Endometrium (tissue), 2 donors: Measurements from ENCODE around the gene NLRP7.
"Not testable (repeated sequence)": the region's sequence is repeated elsewhere in the genome, so short reads cannot be mapped to it uniquely, and the experiment has no call there.

Experiments
- FAIRE-seq: peaks from 2 replicates; lab custom pipeline; 2012; peaks lifted over from hg19 to GRCh38; lab: Jason Lieb, UNC
- donor health status: control.
- donor health status: control.

NLRP7 gene

DNA sequence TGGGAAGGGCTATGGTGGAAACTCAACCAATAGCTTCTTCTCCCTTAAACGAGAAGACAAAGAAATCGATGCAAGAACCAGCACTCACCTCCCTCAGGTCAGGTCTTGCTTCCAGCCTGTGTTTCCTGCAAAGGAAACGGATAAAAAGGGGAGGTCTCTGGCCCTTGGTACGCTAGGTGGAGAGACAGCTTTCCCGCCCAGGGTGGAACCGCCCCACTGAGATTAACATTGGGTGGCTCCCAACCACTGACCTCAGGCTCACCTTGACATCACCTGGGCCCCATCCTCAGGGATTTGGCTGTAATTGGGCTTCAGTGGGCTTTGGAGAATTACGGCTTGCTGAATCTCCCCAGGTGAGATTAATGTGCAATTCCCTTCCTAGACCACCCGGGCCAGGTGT lies at the start of gene NLRP7:
NLRP7 (minus strand) TSS at position 150 of the 400 bp plus-strand sequence.
- FAIRE-seq = no peak

DNA sequence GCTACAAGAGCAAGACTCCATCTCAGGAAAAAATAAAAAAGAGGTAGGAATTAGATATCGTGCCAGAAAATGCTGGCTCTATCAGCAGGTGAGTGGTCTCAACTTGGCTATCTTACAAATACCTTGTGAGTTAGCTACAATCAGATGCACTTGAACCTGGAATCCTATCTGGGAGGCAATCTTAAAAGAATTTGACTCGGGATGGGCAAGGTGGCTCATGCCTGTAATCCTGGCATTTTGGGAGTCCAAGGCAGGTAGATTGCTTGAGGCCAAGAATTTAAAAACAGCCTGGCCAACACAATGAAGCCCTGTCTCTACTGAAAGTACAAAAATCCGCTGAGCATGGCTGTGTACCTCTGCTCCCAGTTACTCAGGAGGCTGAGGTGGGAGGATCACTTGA lies 48.2 kb upstream of the NLRP7 start:
- FAIRE-seq = no peak

DNA sequence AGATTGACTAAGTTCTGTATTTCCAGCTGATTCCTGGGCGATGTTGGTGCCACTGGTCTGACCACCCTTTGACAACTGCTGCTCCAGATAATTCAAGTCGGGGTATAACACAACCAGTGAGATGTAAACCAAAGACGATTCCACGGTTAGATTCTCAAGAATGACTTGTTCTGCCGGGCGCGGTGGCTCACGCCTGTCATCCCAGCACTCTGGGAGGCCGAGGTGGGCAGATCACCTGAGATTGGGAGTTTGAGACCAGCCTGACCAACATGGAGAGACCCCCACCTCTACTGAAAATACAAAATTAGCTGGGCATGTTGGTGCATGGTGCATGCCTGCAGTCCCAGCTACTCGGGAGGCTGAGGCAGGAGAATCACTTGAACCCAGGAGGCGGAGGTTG lies 42.2 kb upstream of the NLRP7 start:
- FAIRE-seq = not testable (repeated sequence)

DNA sequence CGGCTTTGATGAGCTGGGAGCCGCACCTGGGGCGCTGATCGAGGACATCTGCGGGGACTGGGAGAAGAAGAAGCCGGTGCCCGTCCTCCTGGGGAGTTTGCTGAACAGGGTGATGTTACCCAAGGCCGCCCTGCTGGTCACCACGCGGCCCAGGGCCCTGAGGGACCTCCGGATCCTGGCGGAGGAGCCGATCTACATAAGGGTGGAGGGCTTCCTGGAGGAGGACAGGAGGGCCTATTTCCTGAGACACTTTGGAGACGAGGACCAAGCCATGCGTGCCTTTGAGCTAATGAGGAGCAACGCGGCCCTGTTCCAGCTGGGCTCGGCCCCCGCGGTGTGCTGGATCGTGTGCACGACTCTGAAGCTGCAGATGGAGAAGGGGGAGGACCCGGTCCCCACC lies 35.2 kb upstream of the NLRP7 start:
- not testable (repeated sequence) for FAIRE-seq

DNA sequence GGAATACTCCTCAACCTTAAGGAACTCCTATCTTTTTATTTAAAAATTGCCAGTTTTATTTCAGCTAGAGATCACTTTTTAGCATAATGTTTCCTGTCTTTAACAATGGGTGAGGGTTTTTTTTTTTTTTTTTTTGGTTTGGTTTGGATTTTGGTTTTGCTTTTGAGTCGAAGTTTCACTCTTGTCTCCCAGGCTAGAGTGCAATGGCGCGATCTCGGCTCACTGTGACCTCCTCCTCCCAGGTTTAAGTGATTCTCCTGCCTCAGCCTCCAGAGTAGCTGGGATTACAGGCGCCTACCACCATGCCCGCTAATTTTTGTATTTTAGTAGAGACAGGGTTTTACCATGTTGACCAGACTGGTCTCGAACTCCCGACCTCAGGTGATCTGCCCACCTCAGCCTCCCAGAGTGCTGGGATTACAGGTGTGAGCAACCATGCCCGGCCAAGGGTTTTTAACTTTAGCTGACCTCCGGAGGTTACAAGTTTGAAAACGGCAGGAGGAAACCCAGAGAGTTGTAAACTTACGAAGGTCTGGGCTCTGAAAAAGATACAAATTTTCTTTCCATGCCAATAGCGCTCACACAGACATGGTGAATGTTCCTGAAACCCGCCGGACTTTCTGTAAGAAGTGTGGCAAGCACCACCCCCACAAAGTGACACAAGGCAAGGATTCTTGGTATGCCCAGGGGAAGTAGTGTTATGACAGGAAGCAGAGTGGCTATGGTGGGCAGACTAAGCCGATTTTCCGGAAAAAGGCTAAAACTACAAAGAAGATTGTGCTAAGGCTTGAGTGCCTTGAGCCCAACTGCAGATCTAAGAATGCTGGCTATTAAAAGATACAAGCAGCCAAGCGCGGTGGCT lies 26.1 kb upstream of the NLRP7 start:
- FAIRE-seq = not testable (repeated sequence)

DNA sequence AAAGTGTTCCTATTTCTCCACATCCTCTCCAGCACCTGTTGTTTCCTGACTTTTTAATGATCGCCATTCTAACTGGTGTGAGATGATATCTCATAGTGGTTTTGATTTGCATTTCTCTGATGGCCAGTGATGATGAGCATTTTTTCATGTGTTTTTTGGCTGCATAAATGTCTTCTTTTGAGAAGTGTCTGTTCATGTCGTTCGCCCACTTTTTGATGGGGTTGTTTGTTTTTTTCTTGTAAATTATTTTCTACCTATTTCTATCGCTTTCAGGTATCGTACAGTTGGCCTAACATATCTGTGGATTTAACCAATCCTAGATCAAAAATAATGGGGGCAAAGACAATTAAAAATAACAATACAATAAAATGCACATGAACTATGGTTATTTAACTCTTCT lies 24.1 kb upstream of the NLRP7 start:
- FAIRE-seq = not testable (repeated sequence)

DNA sequence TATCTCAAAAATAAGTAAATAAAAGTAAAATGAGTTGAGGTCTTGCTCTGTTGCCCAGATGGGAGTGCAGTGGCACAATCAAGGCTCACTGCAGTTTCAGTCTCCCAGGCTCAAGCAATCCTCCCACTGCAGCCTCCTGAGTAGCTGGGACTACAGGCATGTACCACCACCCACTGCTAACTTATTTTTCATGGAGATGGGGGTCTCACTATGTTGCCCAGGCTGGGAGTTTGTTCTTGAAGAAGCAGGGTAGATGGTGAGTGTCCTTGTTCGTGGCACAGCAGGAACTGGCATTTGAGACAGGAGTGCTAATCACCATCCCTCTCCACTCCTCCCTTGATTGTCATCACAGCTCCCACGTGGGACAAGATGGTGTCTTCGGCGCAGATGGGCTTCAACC lies 22.3 kb upstream of the NLRP7 start:
- FAIRE-seq = no peak

DNA sequence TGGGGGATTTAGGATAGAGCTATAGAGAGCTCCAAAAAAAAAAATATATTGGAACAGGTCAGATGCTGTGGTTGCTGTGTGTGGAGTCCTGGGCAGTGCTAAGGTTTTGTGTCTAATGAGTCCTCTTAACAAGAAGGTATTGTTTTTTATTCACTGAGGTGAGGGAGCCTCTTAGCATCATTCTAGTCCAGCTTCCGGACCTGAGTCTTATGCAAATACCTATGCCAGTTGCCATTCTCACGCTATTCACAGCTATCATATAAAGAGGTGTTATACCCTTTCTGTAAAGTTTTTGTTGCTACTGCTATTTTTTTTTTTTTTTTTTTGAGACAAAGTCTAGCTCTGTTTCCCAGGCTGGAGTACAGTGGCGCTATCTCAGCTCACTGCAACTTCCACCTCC lies 20.3 kb upstream of the NLRP7 start:
- FAIRE-seq = no peak

DNA sequence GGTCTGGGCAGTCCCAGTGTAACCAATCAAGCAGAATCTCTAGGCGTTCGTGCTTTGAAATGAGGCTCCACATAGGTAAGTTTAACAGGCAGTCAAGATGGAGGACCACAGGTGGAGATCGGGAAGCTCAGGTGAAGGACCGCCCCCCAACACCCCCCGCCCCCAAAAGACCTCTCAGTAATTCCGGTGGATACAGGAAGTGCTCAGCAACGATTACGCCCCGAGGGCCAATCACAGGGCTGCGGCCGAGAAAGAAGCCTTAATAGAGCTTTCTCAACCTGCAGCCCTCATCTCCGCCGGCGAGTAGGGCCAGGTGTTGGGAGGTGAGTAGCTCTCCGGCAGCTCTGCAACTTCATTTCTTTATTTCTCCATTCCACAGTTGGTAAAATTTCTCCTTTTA lies 17.7 kb upstream of the NLRP7 start:
- not testable (repeated sequence) for FAIRE-seq

DNA sequence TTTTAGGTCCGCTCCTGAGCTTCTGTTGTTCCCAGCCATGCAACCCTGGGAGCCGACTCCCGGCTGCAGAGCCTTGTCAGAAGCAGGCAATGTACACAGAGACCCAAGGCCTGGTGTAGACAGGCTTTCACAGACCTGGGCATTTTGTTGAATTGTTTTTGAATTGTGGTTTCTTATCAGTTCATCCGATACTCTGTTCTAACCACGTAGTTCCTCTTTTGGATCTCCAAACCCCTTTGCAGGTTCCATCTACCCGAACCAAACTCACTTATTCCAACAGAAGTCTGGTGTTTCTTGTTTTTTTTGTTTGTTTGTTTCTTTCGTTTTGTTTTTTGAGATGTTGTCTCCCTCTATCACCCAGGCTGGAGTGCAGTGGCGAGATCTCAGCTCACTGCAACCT lies 12.5 kb upstream of the NLRP7 start:
- no peak for FAIRE-seq

DNA sequence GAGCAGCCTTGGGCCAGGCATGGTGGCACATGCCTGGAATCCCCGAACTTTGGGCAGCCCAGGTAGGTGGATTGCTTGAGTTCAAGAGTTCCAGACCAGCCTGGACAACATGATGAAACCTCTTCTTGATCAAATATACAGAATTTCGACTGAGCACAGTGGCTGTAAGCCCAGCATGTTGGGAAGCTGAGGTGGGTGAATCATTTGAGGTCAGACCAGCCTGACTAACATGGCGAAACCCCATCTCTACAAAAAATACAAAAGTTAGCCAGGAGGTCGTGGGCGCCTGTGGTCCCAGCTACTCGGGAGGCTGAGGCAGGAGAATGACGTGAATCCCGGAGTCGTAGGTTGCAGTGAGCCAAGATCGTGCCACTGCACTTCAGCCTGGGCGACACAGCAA lies 8.0 kb upstream of the NLRP7 start:
- no peak for FAIRE-seq

DNA sequence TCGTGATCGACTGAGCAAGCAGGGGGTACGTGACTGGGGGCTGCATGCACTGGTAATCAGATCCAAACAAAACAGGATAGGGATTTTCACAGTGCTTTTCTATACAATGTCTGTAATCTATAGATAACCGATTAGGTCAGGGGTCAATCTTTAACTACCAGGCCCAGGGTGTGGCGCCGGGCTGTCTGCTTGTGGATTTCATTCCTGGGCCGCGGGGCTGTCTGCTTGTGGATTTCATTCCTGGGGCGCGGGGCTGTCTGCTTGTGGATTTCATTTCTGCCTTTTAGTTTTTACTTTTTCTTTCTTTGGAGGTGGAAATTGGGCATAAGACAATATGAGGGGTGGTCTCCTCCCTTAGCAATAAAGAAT lies 6.0 kb upstream of the NLRP7 start:
- FAIRE-seq = not testable (repeated sequence)

DNA sequence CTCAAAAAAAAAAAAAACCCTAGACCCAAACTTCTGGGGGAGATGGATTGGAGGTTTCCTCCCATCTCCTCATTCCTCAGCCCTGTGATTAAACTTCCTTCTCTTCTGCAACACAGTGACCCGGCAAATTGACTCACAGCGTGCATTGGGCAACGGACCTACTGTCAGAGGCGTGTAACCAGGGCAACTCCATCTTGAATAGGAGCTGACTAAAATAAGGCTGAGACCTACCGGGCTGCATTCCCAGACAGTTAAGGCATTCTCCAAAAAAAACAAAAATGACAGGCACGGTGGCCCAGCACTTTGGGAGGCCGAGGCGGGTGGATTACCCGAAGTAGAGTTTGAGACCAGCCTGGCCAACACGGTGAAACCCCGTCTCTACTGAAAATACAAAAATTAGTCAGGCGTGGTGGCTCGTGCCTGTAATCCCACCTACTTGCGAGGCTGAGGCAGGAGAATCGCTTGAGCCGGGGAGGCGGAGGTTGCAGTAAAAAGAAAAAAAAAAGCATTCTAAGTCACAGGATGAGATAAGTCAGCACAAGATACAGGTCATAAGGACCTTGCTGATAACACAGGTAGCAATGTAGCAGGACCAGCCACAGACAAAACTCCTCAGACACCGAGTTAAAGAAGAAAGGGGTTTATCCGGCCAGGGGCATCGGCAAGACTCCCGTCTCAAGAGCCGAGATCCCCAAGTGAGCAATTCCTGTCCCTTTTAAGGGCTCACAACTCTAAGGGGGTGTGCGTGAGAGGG lies 5.4 kb upstream of the NLRP7 start:
- no peak for FAIRE-seq

DNA sequence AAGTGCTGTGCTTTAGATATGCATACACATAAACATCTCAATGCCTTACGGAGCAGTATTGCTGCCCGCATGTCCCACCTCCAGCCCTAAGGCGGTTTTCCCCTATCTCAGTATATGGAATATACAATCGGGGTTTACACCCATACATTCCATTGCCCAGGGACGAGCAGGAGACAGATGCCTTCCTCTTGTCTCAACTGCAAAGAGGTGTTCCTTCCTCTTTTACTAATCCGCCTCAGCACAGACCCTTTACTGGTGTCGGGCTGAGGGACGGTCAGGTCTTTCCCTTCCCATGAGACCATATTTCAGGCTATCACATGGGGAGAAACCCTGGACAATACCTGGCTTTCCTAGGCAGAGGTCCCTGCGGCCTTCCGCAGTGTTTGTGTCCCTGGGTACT lies 3.2 kb upstream of the NLRP7 start:
- not testable (repeated sequence) for FAIRE-seq

DNA sequence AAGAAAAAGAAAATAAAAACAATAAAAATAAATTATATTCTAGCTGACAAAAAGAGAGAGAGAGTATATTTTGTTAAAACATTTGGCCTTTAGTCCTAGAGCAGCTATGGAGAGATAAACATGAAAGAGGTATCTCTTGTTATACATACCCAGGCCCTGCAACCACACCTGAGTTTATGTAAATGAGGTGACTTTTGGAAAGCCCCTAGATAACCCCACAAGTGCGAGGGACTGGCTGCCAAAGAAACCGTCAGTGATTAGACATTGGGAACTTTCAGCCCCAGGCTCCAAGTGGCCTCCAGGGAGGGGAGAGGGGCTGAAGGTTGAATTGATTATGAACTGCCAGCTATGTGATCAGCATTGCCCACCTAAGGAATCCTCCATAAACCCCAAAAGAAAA lies 2.1 kb upstream of the NLRP7 start:
- FAIRE-seq = no peak

DNA sequence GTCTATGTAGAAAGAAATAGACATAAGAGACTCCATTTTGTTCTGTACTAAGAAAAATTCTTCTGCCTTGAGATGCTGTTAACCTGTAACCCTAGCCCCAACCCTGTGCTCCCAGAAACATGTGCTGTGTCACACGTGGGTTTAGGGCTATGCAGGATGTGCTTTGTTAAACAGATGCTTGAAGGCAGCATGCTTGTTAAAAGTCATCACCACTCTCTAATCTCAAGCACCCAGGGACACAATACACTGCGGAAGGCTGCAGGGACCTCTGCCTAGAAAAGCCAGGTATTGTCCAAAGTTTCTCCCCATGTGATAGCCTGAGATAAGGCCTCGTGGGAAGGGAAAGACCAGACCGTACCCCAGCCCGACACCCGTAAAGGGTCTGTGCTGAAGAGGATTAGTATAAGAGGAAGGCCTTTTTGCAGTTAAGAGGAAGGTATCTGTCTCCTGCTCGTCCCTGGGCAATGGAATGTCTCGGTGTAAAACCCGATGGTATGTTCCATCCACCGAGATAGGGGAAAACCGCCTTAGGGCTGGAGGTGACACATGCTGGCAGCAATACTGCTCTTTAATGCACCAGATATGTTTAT lies 3.5 kb downstream of the NLRP7 start:
- FAIRE-seq = not testable (repeated sequence)

DNA sequence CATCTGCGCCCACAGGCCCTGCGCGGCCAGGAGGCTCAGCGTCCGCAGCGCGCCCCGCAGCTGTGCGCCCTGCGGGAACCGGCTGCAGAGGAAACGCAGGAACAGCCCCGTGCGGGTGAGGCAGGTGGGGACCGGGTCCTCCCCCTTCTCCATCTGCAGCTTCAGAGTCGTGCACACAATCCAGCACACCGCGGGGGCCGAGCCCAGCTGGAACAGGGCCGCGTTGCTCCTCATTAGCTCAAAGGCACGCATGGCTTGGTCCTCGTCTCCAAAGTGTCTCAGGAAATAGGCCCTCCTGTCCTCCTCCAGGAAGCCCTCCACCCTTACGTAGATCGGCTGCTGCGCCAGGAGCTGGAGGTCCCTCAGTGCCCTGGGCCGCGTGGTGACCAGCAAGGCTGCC lies 7.8 kb downstream of the NLRP7 start:
- FAIRE-seq = not testable (repeated sequence)

DNA sequence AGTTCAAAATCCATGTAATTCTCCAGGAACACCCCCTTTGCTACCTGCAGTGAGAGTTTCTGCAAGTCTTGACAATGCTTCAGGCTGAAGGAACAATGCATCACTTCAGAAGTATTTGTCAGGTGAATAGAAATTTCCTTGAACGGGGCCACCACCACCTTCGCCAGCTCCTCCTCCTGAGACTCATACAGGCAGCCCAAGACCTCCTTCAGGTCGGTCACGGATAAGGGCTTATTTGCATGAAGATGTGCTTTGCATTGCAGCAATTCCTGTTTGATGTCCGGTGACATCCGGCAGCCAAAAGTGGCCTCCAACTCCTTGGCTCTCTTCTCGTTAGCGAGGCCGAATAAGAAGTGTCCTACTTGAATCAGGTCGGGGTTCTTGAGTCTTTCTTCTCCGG lies 8.4 kb downstream of the NLRP7 start:
- FAIRE-seq = no peak

DNA sequence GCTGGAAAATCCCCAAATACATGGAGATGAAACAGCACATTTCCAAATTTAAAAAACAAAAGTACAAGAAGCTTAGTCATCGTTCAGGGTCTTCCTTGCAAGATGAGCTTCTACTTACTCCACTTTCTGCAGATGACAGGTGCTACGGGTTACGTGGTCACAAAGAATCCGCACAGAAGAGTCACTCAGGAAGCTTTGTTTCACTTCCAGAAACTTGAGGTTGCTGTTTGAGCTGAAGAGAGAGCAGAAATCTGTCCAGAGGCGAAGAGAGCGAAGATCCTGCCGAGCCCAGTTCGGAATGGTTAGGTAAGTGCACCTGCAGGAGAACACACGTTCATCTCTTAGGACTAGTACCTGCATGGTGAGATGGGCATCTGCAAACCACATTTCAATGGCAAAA lies 9.4 kb downstream of the NLRP7 start:
- FAIRE-seq = no peak

DNA sequence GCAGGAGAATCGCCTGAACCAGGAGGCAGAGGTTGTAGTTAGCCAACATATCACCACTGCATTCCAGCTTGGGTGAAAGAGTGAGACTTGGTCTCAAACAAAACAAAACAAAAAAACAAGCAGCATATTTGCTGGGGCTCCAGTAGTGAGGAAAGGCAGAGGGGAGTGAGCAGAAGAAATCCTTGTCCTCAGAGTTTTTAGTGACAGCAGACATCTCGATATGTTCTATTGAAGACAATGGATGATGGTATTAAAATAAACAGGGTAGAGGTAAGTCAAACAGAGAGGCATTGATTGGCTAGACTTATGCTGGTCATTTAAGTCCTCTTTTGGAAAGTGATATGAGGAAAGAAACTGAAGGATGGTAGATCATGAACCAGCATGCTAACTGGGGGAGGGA lies 19.0 kb downstream of the NLRP7 start:
- FAIRE-seq = no peak

DNA sequence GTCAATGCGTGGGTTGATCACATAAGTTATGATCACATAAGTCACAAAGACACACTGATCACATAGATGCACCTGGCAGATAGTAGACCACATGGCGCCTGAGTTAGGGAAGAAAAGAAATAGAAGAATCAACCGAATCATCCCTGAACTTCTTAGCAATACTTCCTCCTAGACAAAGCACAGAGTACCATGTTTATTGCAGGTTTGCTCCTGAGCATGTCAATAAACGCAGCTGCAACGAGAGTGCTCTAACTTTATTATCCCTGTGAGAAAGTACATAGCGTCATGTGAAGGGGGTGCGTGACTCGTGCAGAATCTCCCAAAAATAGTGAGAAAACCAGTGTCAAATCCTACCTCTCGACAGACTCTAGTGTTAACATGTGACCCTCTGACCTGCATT lies 24.1 kb downstream of the NLRP7 start:
- no peak for FAIRE-seq

DNA sequence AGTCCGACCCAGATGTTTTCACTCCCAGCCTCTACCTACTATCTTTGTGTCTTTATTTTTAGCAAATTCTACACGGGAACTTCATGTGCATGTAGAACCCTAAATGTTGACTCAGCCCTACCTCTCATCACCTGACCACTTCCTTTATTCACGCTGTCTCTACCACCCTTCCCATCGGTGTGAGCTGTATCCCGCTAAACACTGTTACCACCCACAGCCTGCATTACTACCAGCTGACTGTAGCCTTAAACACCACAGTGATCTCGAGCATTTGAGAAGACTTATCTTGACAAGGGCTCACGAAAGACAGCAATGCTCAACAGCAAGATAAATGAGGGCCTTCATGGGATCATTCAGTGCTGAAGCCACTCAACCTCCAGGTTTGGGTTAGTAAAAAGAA lies 26.2 kb downstream of the NLRP7 start:
- FAIRE-seq = no peak
